Adrenal gland (tissue), 12 donors: ENCODE results near the gene TFDP1. TPM values are rescaled to one million over a fixed set of nuclear protein-coding genes. Genes with fewer than 3 reads are reported as not detected.

Source experiments
- DNase-seq, 7 donors: peaks; one replicate each; pipeline ENCODE4 v3.0.0-alpha.2; 2019 to 2020
- H3K27ac ChIP-seq, 5 donors: fragments of 200-600 bp; sonication (generic) in 4 of 5; 1 replicate in 3 of 5; 2 replicates in 2 of 5; pipeline versions ENCODE4 v1.5.1 to v1.8.0; 2016 to 2020; ENCODE audit warnings: mild to moderate bottlenecking in 1 of 5
- H3K27me3 ChIP-seq: fragments of 200-600 bp; 2 replicates; pipeline ENCODE4 v1.8.0; 2021
- H3K36me3 ChIP-seq, 2 donors: fragments of 200-600 bp; replicated peaks in 1 of 2; 1 replicate in 1 of 2; 2 replicates in 1 of 2; pipeline versions ENCODE4 v1.5.1 to v1.8.0; 2018 to 2022
- H3K4me1 ChIP-seq, 2 donors: fragments of 200-600 bp; replicated peaks in 1 of 2; 1 replicate in 1 of 2; 2 replicates in 1 of 2; pipeline versions ENCODE4 v1.5.1 to v1.8.0; 2018 to 2021
- H3K4me3 ChIP-seq, 4 donors: fragments of 200-600 bp; sonication (generic) in 3 of 4; one replicate each; pipeline ENCODE4 v1.5.1; 2016 to 2018
- H3K9me3 ChIP-seq, 3 donors: fragments of 200-600 bp; sonication (generic) in 1 of 3; replicated peaks in 1 of 3; 1 replicate in 2 of 3; 2 replicates in 1 of 3; pipeline versions ENCODE4 v1.5.1 to v1.8.0; 2016 to 2021
- POLR2A ChIP-seq, 2 donors: fragments of 450-650 bp; IDR thresholded peaks; one replicate each; pipeline ENCODE4 v1.6.1; 2017; ENCODE audit warnings: antibody characterized with exemption in 2 of 2, mild to moderate bottlenecking in 2 of 2, moderate library complexity in 1 of 2
- WGBS, 4 donors: extraction: QIAGEN DNeasy Blood & Tissue Kit in 2 of 4; methylation state at CpG; one replicate each; pipeline versions ENCODE4 v1.1.5 to v1.1.7; 2013 to 2017; 5-methylcytosine and 5-hydroxymethylcytosine counted together
- intact Hi-C, 2 donors: fragments of 100-400 bp; cut with DNase I; formaldehyde crosslinking; loops; one replicate each; pipeline versions ENCODE4 v1.14.1 to v1.15.0; 2022 to 2023
- polyA plus RNA-seq, 3 donors: library from polyadenylated mRNA; stranded (reverse); fragments of 200-250 nt in 2 of 3; fragments of 350-450 nt in 1 of 3; fragmentation: Illumina TruSeq in 1 of 3; extraction: RNeasy Lipid Tissue Mini Kit (QIAGEN cat#74804) in 1 of 3; gene quantifications; one replicate each; pipeline ENCODE4 v1.2.3, GENCODE V29; 2013 to 2014
- total RNA-seq, 9 donors: library from RNA; depleted of rRNA in 4 of 9; stranded (reverse); fragments of >200 nt in 4 of 9; fragments of 120-200 nt in 1 of 9; fragmentation: NEBNext Ultra II Directional in 1 of 9; extraction: Animal tissue kit (Norgen Biotek cat#: 25700) in 1 of 9; gene quantifications; one replicate each; pipeline versions ENCODE4 v1.1.0 to v1.2.4, GENCODE V29; 2013 to 2023
- TF ChIP-seq, protein P1 (sequence below), 6 experiments: fragments of 450-650 bp in 4 of 6; fragments of 200-600 bp in 2 of 6; sonication (generic) in 1 of 6; IDR thresholded peaks; 1 replicate in 5 of 6; 2 replicates in 1 of 6; pipeline versions ENCODE4 v1.5.1 to v1.8.0; 2016 to 2021; ENCODE audit warnings: antibody characterized with exemption in 6 of 6, mild to moderate bottlenecking in 2 of 6, moderate library complexity in 1 of 6
- donor health status: healthy with polysubstance abuse.
- donor health status: Bipolar disorder and iron deficiency.
- donor health status: DM: yes; HTN: yes; CAD: no.
- donor health status: DM: no; HTN: no; CAD: no.
- donor health status: DM: no; HTN: no; CAD: no.
- donor health status: DM: yes; HTN: yes; CAD: no.

Gene TFDP1
- total and polyA plus RNA-seq, 12 donors = 16.5 to 50.0 (median 35.5) TPM

DNA sequence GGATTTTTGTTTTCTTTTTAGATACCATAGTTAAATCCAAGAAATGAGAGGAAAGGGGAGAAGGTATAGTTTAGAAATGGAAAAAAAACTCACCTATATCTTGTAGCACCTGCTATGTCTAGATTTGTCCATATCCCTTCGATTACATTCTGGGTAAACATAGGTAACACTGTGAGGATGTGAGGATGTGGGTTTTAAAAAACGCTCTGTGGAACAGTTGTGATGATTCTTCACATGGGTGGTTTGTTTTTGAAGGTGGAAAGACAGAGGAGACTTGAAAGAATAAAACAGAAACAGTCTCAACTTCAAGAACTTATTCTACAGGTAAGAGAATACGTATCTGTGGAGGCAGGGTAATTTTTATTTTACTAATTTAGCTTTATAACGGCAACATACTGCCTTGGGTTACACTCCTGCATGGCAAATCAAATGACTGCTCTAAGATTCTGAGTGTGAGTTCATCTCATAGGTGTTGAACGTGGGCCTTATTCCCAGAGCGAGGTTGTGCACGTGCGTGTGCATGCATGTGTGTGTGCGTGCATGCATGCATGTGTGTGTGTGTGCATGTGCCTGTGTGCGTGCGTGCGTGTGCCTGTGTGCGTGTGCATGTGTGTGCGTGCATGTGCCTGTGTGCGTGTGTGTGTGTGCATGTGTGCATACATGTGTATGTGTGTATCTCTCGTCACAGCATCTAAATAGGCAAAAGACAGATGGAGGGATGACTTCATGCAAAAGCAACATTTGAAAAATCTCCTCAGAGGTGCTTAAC lies 49.9 kb downstream of the TFDP1 start:
- intact Hi-C loops = no loop called here
- peaks cover 0 to 65% of the 10 kb centered on the region in 2 donors for H3K36me3 ChIP-seq
- 92 to 96% (median 95%) methylated on average over 16 of the region's 16 CpGs for WGBS, 4 donors

DNA sequence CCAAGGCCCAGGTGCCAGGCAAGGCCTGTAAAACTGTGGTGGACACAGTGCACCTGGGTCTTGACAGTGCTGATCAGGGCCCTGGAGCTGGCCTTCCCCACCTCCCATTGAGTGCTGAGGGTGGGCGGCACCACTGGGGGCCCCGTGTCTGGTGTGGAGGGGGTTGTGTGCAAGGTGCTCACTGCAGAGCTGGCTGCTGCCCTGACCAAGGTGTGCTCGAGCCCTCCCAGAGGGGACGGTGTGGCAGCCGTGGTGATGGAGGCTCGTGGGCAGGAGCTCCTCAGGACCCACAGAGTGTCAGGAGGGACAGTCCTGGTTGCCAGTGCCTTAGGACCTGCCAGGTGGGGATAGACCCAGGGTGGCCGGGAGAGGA lies 50.5 kb downstream of the TFDP1 start:
- DNase-seq = no peak
- Histone ChIP-seq H3K36me3 (peaks cover 0 to 65% of the 10 kb centered on the region in 2 donors), H3K27ac (no peak overlapping the region), H3K27me3 (no peaks in the 10 kb centered on the region), H3K9me3 (no peaks in the 10 kb centered on the region), H3K4me3 (no peak overlapping the region), H3K4me1 (no peaks in the 10 kb centered on the region)
- 74 to 97% (median 95%) methylated on average over 4 to 7 of the region's 7 CpGs; no CpG with 5 or more reads in 1 of the 4 donors for WGBS, 4 donors
- no peak for TF ChIP-seq POLR2A (IDR thresholded peaks at IDR 0.05)
- TF ChIP-seq, protein P1, sequence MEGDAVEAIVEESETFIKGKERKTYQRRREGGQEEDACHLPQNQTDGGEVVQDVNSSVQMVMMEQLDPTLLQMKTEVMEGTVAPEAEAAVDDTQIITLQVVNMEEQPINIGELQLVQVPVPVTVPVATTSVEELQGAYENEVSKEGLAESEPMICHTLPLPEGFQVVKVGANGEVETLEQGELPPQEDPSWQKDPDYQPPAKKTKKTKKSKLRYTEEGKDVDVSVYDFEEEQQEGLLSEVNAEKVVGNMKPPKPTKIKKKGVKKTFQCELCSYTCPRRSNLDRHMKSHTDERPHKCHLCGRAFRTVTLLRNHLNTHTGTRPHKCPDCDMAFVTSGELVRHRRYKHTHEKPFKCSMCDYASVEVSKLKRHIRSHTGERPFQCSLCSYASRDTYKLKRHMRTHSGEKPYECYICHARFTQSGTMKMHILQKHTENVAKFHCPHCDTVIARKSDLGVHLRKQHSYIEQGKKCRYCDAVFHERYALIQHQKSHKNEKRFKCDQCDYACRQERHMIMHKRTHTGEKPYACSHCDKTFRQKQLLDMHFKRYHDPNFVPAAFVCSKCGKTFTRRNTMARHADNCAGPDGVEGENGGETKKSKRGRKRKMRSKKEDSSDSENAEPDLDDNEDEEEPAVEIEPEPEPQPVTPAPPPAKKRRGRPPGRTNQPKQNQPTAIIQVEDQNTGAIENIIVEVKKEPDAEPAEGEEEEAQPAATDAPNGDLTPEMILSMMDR (IDR thresholded peaks at IDR 0.05) = no peak
- intact Hi-C loops = no loop called here

More for the DNA sequence above, 49.9 kb downstream of the TFDP1 start:
- TF ChIP-seq, protein P1 (IDR thresholded peaks at IDR 0.05) = no peak
- TF ChIP-seq POLR2A (IDR thresholded peaks at IDR 0.05) = no peak
- Histone ChIP-seq H3K27ac (no peak overlapping the region), H3K4me1 (no peaks in the 10 kb centered on the region), H3K4me3 (no peak overlapping the region), H3K27me3 (no peaks in the 10 kb centered on the region), H3K9me3 (no peaks in the 10 kb centered on the region)
- DNase-seq = no peak

DNA sequence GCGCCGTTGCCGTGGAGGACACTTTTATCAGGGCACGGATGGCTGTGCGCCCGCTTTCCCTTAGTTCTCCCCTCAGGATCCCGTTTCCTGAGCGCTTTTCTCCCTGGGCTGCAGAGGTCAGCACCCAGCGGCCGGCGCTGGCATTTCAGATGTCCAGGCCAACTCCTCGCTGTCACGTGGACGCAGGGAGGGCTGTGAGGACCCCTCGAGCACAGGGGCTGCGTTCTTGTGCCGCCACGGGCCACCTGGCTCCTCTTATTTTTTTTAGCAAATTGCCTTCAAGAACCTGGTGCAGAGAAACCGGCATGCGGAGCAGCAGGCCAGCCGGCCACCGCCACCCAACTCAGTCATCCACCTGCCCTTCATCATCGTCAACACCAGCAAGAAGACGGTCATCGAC lies 51.2 kb downstream of the TFDP1 start:
- no peak for TF ChIP-seq POLR2A (IDR thresholded peaks at IDR 0.05)
- TF ChIP-seq, protein P1 (IDR thresholded peaks at IDR 0.05) = no peak
- Histone ChIP-seq H3K36me3 (peaks cover 0 to 65% of the 10 kb centered on the region in 2 donors), H3K27me3 (no peaks in the 10 kb centered on the region), H3K27ac (no peak overlapping the region), H3K4me3 (no peak overlapping the region), H3K9me3 (no peaks in the 10 kb centered on the region), H3K4me1 (no peaks in the 10 kb centered on the region)
- WGBS, 4 donors = 94 to 98% (median 98%) methylated on average over 25 of the region's 25 CpGs
- DNase-seq = no peak
- intact Hi-C loops = no loop called here

- H3K36me3 ChIP-seq = peaks cover 0 to 59% of the 10 kb centered on the region in 2 donors
Observed at GRCh38 chr13:113636266-113636963, 51.9 kb downstream of the TFDP1 start.

More at GRCh38 chr13:113636266-113636963, 51.9 kb downstream of the TFDP1 start:
- intact Hi-C loops = no loop called here
- 93 to 97% (median 95%) methylated on average over 17 to 24 of the region's 24 CpGs for WGBS, 4 donors
- Histone ChIP-seq H3K9me3 (no peaks in the 10 kb centered on the region), H3K27me3 (no peaks in the 10 kb centered on the region), H3K27ac (no peak overlapping the region), H3K4me1 (no peaks in the 10 kb centered on the region), H3K4me3 (no peak overlapping the region)
- TF ChIP-seq, protein P1 (IDR thresholded peaks at IDR 0.05) = no peak
- TF ChIP-seq POLR2A (IDR thresholded peaks at IDR 0.05) = no peak
- peak in 1 of 7 donors; percentile 5 for DNase-seq
